ENCODE data around the gene SIGLEC6.

Gene SIGLEC6

DNA sequence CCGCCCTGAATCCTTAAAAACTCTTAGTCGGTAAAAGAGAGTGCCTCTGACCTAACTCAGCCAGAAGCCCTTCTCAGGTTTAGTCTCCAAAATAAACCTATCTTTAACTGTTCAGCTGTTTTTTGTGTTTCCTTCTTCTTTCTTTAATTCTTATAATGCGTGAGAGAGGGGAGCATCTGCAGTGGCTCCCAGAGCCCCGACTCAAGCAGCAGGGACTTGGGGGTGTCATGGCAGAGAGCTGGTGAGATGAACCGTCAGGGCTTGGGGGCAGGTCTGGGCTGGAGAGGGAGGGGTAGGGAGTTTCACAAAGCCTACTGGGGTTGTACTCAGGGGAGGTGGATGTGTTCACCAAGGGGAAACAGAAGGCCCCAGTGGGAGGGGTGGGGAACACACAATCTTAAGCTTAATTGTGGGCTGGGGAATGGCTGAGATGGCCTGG lies 16.8 kb upstream of the SIGLEC6 start:
- DNase-seq = no peak

DNA sequence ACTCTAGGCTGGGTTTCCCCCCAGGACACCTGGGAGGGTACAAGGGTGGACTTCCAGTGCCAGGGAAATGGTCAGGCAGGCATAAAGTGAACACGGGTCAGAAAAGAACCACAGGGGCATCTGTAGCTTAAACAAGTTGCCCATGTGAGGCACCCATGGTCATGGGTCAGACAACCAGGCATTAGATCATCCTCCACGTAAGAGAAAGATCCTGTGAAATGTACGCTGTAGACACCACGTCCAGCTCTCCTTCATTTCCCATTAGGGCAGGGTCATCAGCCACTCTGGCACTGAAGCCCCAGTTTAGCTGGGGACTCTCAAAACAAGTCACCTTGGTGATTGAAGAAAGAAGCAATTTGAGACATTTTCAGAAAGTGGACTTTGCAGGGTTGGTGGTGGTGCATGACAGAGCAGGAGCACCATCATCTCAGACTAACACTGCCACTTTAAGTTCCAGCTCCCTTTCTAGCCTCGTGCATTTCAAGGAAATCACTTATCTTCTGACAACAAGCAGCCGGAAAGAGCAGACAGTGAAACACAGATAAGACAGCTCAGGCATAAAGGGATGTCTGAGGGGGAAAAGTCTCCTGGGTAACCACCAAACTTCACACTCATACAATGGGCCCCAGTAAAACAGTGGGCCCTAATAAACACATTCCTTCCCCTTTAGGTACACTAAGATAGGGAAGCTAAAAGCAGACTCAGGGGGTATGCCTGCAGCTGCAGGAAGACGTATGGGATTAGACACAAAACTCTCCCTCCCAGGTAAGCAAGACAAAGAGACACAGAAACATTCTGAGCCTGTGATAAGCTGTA lies 16.1 kb upstream of the SIGLEC6 start:
- no peak for DNase-seq

DNA sequence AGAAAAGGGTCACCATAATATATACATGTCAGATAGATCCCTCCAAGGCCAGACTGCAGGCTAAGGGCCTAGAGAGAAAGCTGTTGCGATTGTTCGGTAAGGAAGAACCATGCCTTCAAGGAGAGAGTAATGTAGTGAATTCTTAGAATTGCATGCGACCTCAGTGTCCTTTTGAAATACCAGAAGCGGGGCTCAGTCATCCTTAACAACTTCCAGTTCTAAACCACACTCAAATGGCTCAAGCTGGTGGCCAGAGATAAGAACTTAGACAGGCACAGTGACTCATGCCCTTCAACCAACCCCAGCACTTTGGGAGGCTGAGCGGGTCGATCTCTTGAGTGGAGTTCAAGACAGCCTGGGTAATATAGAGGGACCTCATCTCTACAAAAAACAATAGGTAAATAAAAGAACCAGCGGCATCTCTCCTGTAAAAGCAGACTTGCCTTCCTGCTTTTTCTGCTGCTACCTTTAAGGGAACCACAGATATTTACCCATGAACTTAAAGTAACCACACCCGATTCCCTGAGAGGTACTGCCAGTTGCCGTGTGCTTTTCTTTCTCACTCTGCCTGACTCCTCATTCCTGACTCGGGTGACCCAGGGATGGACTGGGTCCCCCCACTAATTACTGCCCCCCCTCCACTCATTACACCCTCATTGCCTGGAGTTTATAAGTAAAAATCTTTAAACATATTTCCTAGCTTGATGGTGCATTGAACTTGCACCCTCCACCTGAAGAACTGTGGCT lies 15.4 kb upstream of the SIGLEC6 start:
- no peak for DNase-seq

DNA sequence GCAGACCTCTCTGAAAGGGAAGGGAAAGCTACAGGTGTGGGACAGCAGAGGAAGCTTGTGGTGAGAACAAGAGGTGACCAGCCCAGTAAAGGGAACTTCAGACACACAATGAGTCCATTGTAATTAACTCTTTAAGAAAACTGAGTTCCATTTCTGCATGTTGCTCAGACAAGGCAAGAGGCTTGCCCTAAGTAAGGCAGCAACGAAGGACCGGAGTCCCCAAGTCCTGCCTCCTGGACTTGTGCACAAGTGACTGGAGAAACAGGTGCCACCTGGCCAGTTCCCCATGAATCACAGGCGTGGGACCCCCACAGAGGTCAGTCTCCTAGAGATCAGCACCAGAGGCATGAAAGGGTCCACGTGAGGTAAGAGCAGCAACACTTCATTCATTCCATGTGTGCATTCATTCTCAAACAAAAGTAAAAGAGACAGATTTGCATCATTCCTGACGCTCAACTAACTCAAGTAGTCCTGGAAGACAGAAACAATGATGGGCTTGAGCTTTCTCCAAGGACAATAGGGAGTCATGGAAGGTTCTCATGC lies 14.7 kb upstream of the SIGLEC6 start:
- DNase-seq = no peak

DNA sequence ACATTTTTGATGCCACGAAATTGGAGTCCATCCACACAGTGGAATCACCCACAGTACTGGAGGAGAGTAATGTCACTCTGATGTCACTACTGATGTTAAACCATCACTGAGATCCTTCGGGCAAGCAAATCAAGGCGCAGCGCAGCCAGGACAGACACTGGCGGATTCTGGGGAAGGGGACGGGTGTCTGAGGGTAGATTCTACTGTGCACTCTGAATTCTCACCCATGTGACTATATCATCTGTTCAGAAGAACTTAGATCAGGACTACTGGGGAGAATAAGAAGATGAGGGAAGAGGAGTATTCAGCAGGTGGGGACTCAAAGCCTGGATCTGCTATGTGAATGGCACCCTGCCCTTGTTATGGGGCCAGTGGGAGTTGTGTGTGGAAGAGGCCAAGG lies 12.6 kb upstream of the SIGLEC6 start:
- DNase-seq = no peak

DNA sequence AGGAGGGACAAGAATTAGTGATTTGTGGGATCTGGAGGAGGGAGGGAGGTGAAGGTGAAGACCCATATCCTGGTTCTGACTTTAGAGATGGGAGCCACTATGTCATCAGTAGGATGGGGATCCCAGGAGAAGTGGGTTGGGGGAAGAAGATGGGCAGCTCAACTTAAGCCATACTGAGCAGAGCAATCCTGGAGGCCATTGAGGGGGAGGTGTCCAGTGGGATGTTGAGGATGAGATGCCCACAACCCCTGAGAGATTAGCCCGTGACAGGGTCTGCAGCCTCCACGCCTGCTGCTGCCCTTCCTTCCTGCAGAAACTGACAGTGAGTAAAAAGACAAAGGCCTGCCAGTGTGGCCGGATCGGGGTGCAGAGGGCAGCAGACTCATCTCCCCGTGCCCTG lies 11.2 kb upstream of the SIGLEC6 start:
- no peak for DNase-seq

DNA sequence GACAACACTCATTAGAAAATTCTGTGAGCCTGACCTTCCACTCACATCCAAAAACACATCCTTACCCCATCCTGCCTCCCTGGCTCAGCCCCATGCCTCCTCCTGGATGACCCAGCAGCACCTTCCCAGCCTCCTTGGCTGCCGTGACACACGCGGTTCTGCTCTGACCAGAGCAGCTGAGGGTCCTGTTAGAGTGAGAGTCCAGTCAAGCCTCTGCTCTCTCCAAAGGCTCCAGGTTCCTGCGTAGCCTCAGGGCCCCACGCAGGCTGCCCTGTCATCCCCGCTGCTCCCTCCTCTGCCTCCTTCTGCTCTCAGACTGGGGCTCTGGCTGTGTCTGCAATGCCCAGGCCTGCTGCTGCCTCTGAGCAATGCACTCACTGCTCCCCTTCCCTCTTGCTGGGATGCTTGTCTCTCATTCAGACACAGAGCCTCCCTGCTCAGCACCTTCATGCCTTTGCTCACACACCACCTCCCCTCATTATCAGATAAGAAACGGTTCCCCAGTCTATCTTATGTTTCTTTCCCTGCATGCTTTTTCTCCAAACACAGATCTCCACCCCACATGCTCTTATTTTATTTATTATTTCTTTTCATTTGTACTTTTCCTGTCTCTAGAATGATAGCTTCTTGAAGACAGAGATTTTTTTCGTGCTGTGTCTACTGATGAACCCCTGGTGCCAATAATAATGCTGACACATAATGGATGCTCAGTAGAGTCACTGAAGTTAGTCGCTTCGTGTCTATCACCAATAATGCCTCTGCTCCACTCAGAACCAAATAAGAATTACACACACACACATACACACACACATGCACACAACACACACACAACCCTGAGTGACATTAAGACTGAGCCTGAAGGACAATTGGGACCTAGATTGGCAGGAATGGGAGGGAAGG lies 10.2 kb upstream of the SIGLEC6 start:
- DNase-seq = no peak

DNA sequence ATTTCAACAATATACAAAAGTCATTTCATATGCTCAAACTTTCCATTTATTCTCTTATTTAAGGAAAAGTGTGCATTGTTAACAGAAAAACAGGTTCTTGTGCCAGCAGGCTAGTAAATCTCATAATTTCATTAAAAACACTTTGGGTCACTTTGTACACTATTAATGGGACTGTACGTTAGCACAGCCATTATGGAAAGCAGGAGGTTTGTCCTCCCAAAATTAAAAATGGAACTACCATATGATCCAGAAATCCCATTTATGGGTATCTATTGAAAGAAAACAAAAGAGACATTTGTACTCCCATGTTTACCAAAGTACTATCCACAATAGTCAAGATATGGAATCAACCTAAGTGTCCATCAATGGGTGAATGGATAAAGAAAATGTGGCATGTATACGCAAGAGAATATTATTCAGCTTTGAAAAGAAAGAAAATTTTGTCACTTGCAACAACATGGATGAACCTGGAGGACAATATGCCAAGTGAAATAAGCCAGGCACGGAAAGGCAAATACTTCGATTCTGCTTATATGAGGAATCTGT lies 8.4 kb upstream of the SIGLEC6 start:
- no peak for DNase-seq

DNA sequence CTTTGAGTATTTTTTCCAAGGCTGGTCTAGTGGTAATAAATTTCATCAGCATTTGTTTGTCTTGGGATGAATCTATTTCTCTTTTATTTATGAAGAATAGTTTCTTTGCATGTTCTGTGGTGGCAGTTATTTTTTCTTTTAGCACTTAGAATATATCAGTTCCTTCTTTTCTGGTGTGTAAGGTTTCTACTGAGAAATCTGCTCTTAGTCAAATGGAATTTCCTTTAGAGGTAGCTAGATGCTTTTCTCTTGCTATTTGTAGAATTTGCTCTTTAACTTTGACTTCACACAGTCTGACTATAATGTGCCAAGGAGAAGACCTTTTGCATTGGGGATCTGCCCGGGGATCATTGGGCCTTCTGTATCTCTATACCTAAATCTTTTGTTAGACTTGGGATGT lies 4.1 kb upstream of the SIGLEC6 start:
- no peak for DNase-seq

DNA sequence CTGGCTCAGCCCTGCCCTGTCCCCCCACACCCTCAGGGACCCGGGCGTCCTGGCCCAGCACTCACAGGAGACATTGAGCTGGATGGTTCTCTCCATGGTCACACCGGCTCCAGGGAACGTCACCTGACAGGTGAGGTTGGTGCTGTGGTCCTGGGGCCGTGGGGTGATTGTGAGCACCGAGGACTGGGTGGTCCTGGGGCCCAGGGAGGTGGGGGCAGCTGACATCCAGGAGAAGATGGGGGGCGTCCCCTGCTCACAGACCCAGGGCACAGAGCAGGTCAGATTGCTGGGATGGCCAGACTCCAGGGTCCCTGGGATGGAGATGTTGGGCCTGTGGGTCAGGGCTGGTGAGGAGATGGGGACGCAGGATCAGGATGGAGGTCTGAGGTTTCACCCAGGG lies 854 bp downstream of the SIGLEC6 start:
- DNase-seq = no peak

DNA sequence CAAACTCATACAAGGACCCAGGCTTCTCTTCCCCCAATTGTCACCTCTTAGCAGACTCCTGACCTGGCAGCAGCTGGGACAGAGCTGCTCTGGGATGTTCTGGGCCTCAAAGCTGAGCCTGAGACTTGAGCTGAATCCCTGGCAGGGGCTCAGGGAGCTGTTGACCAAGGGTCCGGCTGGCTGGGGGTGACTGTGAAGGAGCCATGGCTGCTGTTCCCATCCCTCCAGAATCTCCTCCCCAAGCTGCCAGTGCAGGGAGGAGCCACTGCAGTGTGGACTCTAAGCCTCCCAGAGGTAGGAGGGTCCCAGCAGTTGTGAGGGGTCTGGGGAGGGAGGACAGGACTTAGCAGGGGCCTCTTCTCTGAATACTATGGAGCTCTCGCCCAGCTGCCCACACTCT lies 2.2 kb downstream of the SIGLEC6 start:
- no peak for DNase-seq

DNA sequence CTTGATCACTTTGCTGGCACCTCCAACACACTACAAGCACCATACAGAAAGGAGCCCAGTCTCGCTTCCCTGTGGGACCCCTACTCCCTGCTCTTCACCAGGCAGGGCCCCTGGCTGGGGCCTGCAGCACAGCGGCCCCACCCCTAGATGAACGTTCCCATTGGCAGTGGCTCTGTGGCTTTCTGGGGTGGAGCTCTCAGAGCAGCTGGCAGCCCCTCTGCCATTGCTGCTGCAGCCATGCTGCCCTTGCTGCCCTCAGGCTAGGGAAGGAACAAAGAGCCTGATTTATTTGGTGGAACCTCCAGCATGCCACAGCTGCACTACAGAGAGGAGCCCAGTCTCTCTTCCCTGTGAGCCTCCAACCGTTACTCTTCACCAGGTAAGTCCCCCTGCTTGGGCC lies 5.8 kb downstream of the SIGLEC6 start:
- peak; percentile 4 for DNase-seq

- no peak for DNase-seq
These were observed 6.7 kb downstream of the SIGLEC6 start for GRCh38 chr19:51524666-51525264.

GRCh38 chr19:51521781-51522180 lies 9.7 kb downstream of the SIGLEC6 start:
- DNase-seq = no peak

DNA sequence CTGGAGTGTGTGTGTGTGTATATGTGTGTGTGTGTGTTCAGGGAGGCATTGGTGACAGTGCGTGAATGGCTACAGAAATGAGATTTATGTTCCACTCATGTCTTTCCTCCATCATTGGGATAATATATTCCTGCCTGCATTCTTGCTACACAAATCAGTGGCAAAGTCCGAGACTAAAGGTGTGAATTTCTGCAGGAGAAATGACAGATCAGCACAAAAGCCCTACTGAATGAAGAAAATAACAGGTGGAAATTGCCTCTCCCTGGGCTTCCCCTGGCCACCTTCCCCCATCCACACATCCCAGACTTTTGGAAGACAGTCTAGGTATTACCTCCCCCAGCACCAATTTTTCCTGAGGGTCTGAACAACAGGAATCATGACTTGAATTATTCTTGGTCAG lies 10.1 kb downstream of the SIGLEC6 start:
- no peak for DNase-seq

- DNase-seq = no peak
These were observed 10.7 kb downstream of the SIGLEC6 start for GRCh38 chr19:51520728-51521127.

- peak; percentile 47 for DNase-seq
These were observed 16.5 kb downstream of the SIGLEC6 start for GRCh38 chr19:51514866-51515481.

GRCh38 chr19:51513968-51514367 lies 17.5 kb downstream of the SIGLEC6 start:
- DNase-seq = no peak

GRCh38 chr19:51511353-51511752 lies 20.1 kb downstream of the SIGLEC6 start:
- DNase-seq = peak; percentile 36

DNA sequence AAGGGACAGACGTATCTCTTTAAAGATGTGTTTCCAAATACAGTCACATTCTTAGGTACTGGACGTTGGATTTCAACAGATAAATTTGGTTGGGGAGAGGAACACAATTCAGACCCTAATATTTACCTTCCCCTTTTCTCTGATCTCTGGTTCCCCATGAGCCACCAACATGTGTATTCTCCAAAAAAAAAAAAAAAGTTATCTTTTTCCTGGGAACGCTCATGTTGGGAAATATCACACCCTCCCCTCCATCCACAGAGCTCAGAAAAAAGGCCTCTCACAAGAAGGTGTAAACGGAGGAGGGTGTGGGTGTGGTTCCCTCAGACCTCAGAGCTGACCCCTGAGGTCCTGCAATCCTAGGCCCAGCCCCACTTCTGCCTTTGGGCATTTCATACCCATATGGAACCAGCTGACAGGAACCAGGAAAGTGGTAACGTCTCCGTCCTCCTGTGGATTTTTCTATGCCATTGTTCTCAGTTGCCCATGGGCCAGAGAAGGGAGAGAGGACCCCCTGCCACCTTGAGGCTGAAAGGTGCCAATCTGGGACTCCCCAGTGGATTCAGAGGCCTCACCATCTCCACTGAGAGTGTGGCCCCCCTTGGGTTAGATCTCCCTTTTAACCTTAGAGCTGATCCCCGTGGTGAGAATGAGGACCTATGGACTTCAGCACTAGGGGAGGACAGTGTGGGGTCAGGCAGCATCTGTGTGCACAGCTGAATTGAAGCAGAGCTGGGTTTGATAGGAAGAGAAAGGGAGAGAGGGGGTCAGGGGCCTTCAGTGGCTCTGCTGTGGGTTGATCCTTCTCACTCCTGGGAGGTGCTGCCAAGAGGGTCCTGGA lies 21.4 kb downstream of the SIGLEC6 start:
- DNase-seq = no peak
